SK-N-SH treated with all-trans-retinoic acid at 6 μM for 48 hours (cell line): ENCODE data around the gene DOCK4.

ENCODE experiments used
- ATAC-seq: fragments of 200-7000 bp; cut with Tn5 transposase; 3 replicates; pipeline ENCODE4 v1.9.1; 2020; ENCODE audit warnings: mild to moderate bottlenecking, moderate library complexity
- ARNTL ChIP-seq: fragments of 450-650 bp; formaldehyde crosslinking; IDR thresholded peaks from 2 replicates; pipeline ENCODE4 v1.5.0; 2020; ENCODE audit warnings: low read depth, mild to moderate bottlenecking, moderate library complexity, borderline replicate concordance
- BACH2 ChIP-seq: fragments of 250-450 bp; sonication (Bioruptor Pico); IDR thresholded peaks from 2 replicates; pipeline ENCODE4 v1.9.0; 2021; ENCODE audit warnings: mild to moderate bottlenecking, borderline replicate concordance
- CREB5 ChIP-seq: fragments of 250-450 bp; sonication (Bioruptor Pico); IDR thresholded peaks from 2 replicates; pipeline ENCODE4 v1.5.1; 2020; ENCODE audit warnings: low read depth, mild to moderate bottlenecking, moderate library complexity
- CSDC2 ChIP-seq: fragments of 250-450 bp; sonication (Bioruptor Pico); IDR thresholded peaks from 2 replicates; pipeline ENCODE4 v1.5.0; 2020; ENCODE audit warnings: mild to moderate bottlenecking, moderate library complexity
- CSRNP3 ChIP-seq: fragments of 250-450 bp; sonication (Bioruptor Pico); IDR thresholded peaks from 2 replicates; pipeline ENCODE4 v1.5.1; 2021; ENCODE audit warnings: mild to moderate bottlenecking, moderate library complexity
- ESRRG ChIP-seq: fragments of 250-450 bp; sonication (Bioruptor Pico); IDR thresholded peaks from 2 replicates; pipeline ENCODE4 v1.6.1; 2021; ENCODE audit warnings: mild to moderate bottlenecking
- GLIS3 ChIP-seq: fragments of 250-450 bp; sonication (Bioruptor Pico); IDR thresholded peaks from 2 replicates; pipeline ENCODE4 v1.5.0; 2020; ENCODE audit warnings: mild to moderate bottlenecking, moderate library complexity
- ISL1 ChIP-seq: fragments of 250-450 bp; sonication (Bioruptor Pico); IDR thresholded peaks from 2 replicates; pipeline ENCODE4 v2.1.2; 2022; ENCODE audit warnings: mild to moderate bottlenecking, moderate library complexity
- OSR1 ChIP-seq: fragments of 250-450 bp; sonication (Bioruptor Pico); IDR thresholded peaks from 2 replicates; pipeline ENCODE4 v1.8.0; 2022; ENCODE audit warnings: moderate library complexity, mild to moderate bottlenecking, inconsistent platforms
- PATZ1 ChIP-seq: fragments of 250-450 bp; sonication (Bioruptor Pico); IDR thresholded peaks from 2 replicates; pipeline ENCODE4 v1.8.0; 2020; ENCODE audit warnings: mild to moderate bottlenecking, moderate library complexity, borderline replicate concordance
- POU6F1 ChIP-seq: fragments of 250-450 bp; sonication (Bioruptor Pico); IDR thresholded peaks from 2 replicates; pipeline ENCODE4 v1.8.0; 2021; ENCODE audit warnings: low read depth, mild to moderate bottlenecking, moderate library complexity, borderline replicate concordance
- PPARA ChIP-seq: fragments of 250-450 bp; sonication (Bioruptor Pico); IDR thresholded peaks from 2 replicates; pipeline ENCODE4 v1.5.0; 2020; ENCODE audit warnings: mild to moderate bottlenecking, borderline replicate concordance
- RARB ChIP-seq: fragments of 250-450 bp; sonication (Bioruptor Pico); IDR thresholded peaks from 2 replicates; pipeline ENCODE4 v1.8.0; 2021; ENCODE audit warnings: mild to moderate bottlenecking, moderate library complexity
- SNAI2 ChIP-seq: fragments of 250-450 bp; sonication (Bioruptor Pico); IDR thresholded peaks from 2 replicates; pipeline ENCODE4 v1.5.0; 2020; ENCODE audit warnings: mild to moderate bottlenecking, moderate library complexity
- TCF4 ChIP-seq: fragments of 250-450 bp; sonication (Bioruptor Pico); IDR thresholded peaks from 2 replicates; pipeline ENCODE4 v1.8.0; 2021; ENCODE audit warnings: mild to moderate bottlenecking, moderate library complexity, borderline replicate concordance
- TOX ChIP-seq: fragments of 250-450 bp; sonication (Bioruptor Pico); IDR thresholded peaks from 2 replicates; pipeline ENCODE4 v1.8.0; 2021; ENCODE audit warnings: mild to moderate bottlenecking, moderate library complexity, borderline replicate concordance
- TSHZ2 ChIP-seq: fragments of 250-450 bp; sonication (Bioruptor Pico); IDR thresholded peaks from 2 replicates; pipeline ENCODE4 v1.5.0; 2020; ENCODE audit warnings: mild to moderate bottlenecking, moderate library complexity
- ZFP3 ChIP-seq: fragments of 250-450 bp; sonication (Bioruptor Pico); IDR thresholded peaks from 2 replicates; pipeline ENCODE4 v1.5.0; 2020; ENCODE audit warnings: mild to moderate bottlenecking, moderate library complexity
- ZFP30 ChIP-seq: fragments of 450-650 bp; formaldehyde crosslinking; IDR thresholded peaks from 2 replicates; pipeline ENCODE4 v1.5.0; 2022; ENCODE audit warnings: mild to moderate bottlenecking, moderate library complexity
- ZNF565 ChIP-seq: fragments of 450-650 bp; formaldehyde crosslinking; conservative IDR thresholded peaks from 2 replicates; pipeline ENCODE4 v1.5.0; 2020; ENCODE audit warnings: low read depth, mild to moderate bottlenecking, moderate library complexity
- ZNF70 ChIP-seq: fragments of 450-650 bp; formaldehyde crosslinking; IDR thresholded peaks from 2 replicates; pipeline ENCODE4 v1.5.0; 2020; ENCODE audit warnings: mild to moderate bottlenecking, moderate library complexity
- ZNF8 ChIP-seq: fragments of 450-650 bp; formaldehyde crosslinking; IDR thresholded peaks from 2 replicates; pipeline ENCODE4 v1.5.0; 2020; ENCODE audit warnings: mild to moderate bottlenecking, moderate library complexity

Gene DOCK4

GRCh38 chr7:111903016-111903415, 303.2 kb downstream of the DOCK4 start (continued):
- TF ChIP-seq POU6F1 = no peak
- no peak for TF ChIP-seq ISL1 (CRISPR knock-in tag)
- no peak for TF ChIP-seq ESRRG

- TF ChIP-seq ZNF565 (no peak), ZFP3 (no peak), CSDC2 (CRISPR knock-in tag) (no peak), SNAI2 (CRISPR knock-in tag) (no peak)
- no peak for ATAC-seq
Measured at GRCh38 chr7:111900283-111900682, 305.9 kb downstream of the DOCK4 start.

- TF ChIP-seq PPARA (CRISPR knock-in tag) = no peak
- TF ChIP-seq PATZ1 (CRISPR knock-in tag) = no peak
- no peak for TF ChIP-seq SNAI2 (CRISPR knock-in tag)
- TF ChIP-seq TCF4 = no peak
- TF ChIP-seq RARB = no peak
- TF ChIP-seq ISL1 (CRISPR knock-in tag) = no peak
- no peak for TF ChIP-seq BACH2 (CRISPR knock-in tag)
- no peak for TF ChIP-seq ZFP30
- no peak for ATAC-seq
Measured at GRCh38 chr7:111895049-111895448, 311.1 kb downstream of the DOCK4 start.

- no peak for ATAC-seq
- TF ChIP-seq PATZ1 (CRISPR knock-in tag) (no peak), GLIS3 (CRISPR knock-in tag) (no peak), PPARA (CRISPR knock-in tag) (no peak), ARNTL (CRISPR knock-in tag) (no peak), ZNF70 (CRISPR knock-in tag) (no peak), ESRRG (no peak), CSRNP3 (no peak), ZFP3 (no peak), ISL1 (CRISPR knock-in tag) (no peak), TOX (no peak), POU6F1 (no peak), TSHZ2 (CRISPR knock-in tag) (no peak), ZNF8 (CRISPR knock-in tag) (no peak), OSR1 (no peak), ZNF565 (no peak), BACH2 (CRISPR knock-in tag) (no peak), ZFP30 (no peak), TCF4 (no peak), CREB5 (CRISPR knock-in tag) (no peak)
Measured at GRCh38 chr7:111894518-111894917, 311.7 kb downstream of the DOCK4 start.
